Lower leg skin (tissue), 3 donors: ENCODE results near the gene AQP1.

Experiments used
- POLR2A ChIP-seq, 2 donors: fragments of 450-650 bp; IDR thresholded peaks; one replicate each; pipeline ENCODE4 v1.6.1; 2016 to 2017; ENCODE audit warnings: antibody characterized with exemption in 2 of 2, mild to moderate bottlenecking in 1 of 2, moderate library complexity in 1 of 2
- TF ChIP-seq, protein P1 (sequence below), 3 donors: fragments of 450-650 bp; IDR thresholded peaks; one replicate each; pipeline ENCODE4 v1.5.1; 2016; ENCODE audit warnings: antibody characterized with exemption in 3 of 3, mild to moderate bottlenecking in 3 of 3, moderate library complexity in 2 of 3

GRCh38 chr7:30908681-30909080 lies 3.0 kb upstream of the AQP1 start:
- TF ChIP-seq POLR2A (IDR thresholded peaks at IDR 0.05) = no peak
- TF ChIP-seq, protein P1, sequence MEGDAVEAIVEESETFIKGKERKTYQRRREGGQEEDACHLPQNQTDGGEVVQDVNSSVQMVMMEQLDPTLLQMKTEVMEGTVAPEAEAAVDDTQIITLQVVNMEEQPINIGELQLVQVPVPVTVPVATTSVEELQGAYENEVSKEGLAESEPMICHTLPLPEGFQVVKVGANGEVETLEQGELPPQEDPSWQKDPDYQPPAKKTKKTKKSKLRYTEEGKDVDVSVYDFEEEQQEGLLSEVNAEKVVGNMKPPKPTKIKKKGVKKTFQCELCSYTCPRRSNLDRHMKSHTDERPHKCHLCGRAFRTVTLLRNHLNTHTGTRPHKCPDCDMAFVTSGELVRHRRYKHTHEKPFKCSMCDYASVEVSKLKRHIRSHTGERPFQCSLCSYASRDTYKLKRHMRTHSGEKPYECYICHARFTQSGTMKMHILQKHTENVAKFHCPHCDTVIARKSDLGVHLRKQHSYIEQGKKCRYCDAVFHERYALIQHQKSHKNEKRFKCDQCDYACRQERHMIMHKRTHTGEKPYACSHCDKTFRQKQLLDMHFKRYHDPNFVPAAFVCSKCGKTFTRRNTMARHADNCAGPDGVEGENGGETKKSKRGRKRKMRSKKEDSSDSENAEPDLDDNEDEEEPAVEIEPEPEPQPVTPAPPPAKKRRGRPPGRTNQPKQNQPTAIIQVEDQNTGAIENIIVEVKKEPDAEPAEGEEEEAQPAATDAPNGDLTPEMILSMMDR (IDR thresholded peaks at IDR 0.05) = no peak
